HPDE6-E6E7 (cell line): Measurements from ENCODE around the gene CPEB3.

ENCODE experiments used
- DNase-seq: peaks from one replicate; pipeline ENCODE4 v3.0.0; 2011; ENCODE audit warnings: missing footprints; ENCODE audit errors: extremely low spot score

The CPEB3 gene

DNA sequence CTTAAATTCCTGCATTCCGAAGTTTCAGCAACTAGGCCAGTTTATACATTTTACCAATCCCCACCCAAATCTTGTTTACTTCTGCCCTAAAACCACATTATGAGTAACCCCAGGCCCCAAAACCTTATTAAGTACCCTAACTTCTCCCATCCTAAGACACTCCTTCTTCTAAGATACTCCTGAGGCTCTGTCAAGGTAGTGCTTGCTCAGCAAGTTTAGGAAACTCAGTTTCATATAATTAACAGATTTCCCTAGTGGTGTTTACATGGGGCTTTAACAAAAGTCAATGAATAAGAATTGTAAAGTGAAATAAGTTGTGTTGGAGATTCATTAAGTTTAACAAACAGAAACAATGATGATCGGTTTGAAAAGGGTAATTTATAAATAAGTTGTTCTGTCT lies 77.8 kb downstream of the CPEB3 start:
- DNase-seq: no peak

DNA sequence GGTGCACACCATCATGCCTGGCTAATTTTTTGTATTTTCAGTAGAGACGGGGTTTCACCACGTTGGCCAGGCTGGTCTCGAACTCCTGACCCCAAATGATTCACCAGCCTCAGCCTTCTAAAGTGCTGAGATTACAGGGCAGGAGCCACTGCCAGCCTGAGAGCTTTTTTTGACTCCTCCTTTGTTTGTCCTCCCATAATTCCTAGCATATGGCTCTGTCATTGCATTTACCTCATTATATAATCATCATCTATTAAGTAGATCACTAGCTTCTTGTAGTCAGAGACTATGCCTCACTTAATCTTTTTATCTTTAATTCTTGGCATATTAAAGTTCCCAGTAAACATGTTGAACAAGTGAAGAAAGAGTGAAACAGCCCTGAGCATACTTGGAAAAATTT lies 82.1 kb downstream of the CPEB3 start:
- DNase-seq: no peak

DNA sequence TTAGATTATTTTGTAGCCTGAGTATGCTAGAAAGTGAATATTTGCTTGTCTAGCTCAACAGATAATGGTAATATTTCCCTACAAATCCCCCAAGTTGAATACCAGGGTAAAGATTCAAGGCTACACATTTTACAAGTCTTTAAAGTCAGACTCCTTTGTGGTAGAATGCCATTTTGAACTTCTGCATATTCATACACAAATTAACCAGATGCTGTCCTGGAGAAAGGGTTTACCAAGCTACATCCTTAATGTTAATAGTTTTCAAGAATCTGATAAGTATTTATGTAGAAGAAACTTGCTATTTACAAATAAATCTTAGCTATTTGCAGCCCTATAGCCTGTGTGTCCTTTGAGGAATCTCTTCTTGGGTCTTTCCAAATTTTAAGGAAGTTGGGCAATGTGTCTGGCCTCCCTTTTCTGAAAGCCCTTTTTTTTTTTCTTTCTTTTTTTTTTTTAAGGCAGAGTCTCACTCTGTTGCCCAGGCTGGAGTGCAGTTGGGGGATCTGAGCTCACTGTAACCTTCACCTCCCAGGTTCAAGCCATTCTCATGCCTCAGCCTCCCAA lies 82.6 kb downstream of the CPEB3 start:
- DNase-seq: no peak

DNA sequence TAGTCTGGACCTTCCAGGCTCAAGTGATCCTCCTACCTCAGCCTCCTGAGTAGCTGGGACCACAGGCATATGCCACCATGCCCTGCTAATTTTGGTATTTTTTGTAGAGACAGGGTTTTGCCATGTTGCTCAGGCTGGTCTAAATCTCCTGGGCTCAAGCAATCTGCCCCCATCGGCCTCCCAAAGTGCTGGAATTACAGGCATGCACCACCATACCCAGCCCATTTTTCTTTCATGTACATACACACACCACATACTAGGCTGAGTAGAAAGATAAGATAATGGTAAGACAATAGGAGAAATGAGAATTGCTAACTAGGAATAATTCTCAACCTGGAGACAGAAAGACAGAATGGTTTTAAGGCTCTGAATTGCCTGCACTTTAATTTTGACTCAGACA lies 83.8 kb downstream of the CPEB3 start:
- DNase-seq: no peak

DNA sequence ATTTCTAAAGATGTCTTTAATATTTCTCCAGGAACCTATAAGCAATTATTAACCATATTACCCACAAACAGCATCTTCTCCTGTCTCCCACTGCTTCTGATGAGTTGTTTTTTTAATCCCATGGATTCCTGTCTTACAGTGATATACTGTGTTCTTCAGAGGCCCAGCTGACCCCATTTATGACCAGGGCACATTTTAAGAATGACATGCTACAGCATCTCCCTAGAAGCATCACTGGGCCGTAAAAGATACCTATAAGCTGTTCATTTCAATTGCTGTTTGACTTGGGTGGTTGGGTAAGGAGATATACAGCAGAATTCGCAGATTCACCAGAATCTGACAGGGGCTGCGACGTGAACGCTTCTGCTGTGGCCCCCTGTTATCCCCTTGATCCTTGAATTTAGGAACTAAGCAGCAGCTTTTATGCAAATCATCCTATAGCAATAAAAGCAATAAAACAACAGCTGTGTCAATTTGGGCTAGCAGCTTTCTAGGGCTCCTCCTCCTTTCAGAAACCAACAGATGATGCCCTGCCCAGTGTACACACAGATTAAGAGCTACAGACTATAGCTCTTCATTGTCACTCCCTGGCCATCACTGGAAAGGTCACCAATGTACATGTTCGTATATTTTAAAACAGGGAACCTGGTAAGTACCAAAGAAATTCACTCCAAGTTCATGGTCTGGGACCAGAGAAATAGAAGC lies 86.8 kb downstream of the CPEB3 start:
- no peak for DNase-seq

DNA sequence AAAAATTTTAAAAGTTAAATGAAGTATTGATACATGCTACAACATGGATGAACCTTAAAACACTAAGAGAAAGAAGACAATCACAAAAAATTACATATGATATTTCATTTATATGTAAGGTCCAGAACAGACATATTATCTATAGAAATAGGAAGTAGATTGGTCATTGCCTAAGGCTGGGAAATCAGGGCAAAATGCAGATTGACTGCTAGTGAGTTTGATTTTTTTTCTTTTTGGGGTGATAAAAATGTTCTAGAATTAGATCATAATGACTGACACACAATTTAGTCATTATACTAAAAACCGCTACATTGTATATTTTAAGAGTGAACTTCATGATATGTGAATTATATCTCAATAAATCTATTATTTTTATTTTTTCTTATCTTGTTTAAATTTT lies 88.3 kb downstream of the CPEB3 start:
- no peak for DNase-seq

DNA sequence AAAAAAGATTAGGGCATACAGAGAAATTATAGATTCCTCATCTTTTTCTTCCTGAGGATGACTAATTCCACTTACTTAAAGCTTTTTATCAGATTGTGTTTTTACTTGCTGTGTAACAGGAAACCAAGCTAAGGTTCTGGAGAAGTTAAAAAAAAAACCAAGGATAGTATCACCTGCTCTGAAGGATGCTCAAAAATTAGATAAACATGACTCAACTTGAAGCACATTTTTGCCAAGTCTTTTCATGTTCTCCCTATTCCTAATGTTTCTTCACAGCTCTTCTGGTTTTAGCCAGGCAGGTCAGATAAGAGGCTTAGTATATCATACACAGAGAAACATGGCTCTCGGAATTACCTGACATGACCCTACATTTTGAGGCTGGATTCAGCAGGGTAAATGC lies 90.3 kb downstream of the CPEB3 start:
- DNase-seq: peak; percentile 27

DNA sequence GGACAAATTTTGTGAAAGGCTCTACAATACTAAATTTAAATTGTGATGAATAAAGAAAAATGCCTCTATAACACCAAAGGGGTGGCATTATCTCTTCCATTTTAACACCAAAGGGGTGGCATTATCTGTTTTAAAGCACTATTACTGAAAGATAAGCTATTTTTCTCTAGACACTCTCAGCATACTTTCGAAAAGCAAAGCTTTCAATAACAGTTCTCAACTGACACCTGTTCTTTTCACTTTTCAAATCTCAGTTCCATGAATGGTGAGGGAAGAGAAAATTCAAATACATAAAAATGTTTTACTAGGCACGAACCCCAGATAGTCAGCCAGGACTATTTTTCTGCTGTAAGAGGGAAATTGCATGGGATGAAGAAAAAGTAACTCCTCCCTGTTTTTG lies 103.8 kb downstream of the CPEB3 start:
- DNase-seq: no peak

DNA sequence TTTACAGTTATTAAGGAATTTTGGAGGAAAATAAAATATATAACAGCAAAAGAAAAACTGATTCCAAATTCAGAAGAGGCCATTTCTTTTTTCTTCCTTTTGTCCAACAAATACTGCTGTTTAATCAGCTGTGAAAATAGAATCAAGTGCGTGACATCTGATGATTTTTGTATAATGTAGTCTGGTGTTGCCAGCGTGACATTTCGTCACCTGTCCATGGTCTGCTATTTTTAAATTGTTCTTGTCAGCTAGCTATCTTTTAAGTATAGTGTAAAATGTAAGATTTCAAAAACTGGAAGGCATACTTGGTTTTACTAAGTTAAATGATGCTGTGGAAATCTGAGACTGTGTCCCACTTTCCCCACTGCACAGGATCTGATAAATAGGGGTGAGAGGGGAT lies 105.9 kb downstream of the CPEB3 start:
- DNase-seq: no peak

DNA sequence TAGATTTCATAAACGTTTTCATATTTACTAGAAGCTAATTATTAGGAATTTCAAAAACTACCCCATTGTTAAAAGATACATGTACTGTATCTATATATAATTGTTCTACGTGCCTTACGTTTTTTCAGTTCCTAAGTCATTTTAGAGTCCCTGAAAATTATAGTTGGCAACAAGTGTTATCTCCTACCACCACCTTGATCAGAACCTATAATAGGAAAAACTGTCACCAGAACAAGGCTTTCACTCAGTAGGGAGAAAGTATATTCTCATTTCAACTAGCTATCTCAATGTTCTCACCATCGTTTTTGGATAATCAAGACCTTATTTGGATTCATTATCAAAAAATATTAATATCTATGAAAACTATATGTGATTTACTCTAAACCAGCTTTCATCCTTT lies 107.7 kb downstream of the CPEB3 start:
- no peak for DNase-seq

DNA sequence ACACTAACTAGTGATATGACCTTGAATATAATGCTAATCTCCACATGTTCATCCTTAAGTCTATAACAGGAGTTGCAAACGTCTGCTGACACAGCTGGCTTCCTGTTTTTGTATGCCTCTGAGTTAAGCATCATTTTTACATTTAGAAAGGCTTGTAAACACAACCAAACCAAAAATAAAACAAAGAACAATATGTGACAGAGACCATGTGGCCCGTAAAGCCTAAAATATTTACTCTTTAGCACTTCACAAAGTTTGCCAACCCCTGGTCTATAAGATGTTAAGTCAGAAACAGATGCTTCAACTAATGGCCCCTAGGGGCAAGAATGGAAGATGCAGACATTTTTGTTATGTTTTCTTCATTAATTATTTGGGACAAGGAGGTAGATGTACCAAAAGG lies 109.3 kb downstream of the CPEB3 start:
- DNase-seq: no peak

DNA sequence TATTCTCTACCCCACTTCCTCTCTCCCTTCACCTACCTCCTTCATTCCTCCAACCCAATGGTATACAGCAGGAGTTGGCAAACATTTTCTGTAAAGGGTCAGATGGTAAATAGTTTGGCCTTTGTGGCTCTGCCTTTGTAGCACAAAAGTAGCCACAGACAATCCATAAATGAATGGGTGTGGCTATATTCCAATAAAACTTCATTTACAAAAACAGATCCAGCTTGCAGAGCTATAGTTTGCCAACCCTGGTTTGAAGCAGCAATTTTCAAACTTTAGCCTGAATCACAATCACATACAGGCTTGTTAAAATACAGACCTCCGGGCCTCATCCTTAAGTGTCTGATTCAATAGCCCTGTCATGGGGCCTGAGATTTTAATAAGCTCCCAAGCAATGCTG lies 110.5 kb downstream of the CPEB3 start:
- DNase-seq: no peak

DNA sequence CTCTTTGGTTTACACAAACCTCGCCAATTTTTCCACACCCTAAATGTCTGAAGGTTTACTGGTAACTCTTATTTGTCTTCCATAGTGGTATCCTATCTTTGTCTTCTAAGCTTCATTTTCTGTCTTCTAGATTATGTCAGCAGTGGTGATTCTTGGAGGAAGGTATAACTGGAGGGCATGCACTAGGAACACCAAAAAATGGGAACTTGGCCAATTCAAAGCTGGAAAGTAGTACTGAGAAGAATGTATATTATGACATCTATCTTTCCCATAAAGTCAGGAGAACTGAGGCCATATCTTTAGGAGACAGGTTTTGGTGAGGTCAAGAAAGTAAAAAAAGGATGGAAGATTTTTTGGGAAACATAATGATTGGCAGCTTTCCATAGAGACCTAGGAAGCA lies 113.3 kb downstream of the CPEB3 start:
- no peak for DNase-seq

DNA sequence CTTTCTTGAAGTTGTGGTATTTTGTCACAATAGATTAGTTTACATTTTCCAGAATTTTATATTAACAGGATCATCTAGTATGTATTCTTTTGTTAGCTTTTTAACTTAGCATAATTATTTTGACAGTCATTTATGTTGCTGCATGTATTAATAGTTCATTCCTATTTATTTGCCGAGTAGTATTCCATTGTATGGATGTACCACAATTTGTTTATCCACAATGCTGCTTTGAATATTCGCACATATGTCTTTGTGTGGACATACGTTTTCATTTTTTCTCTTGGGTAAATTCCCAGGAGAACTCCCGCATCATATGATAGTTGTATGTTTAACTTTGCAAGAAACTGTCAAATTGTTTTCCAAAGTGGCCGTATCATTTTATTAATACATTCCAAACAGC lies 115.7 kb downstream of the CPEB3 start:
- no peak for DNase-seq

DNA sequence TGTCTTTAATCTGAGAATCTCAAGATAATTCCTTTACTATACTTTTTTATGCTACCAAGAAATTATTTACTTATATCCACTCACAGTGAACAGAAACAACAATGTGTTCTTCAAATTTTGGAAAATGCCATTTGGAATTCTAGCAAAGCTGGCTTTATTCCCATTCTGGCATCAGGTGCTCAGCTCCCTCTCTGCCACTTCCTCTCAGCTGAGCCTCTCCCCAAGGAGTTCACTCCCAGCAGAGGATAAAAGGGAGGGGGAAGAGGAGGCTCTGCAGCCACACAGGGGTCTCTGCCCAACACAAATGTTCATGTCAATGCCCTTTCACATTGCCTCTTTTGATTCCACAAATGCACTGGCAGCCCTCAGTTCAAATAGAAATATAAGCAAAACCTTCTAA lies 116.9 kb downstream of the CPEB3 start:
- DNase-seq: no peak

DNA sequence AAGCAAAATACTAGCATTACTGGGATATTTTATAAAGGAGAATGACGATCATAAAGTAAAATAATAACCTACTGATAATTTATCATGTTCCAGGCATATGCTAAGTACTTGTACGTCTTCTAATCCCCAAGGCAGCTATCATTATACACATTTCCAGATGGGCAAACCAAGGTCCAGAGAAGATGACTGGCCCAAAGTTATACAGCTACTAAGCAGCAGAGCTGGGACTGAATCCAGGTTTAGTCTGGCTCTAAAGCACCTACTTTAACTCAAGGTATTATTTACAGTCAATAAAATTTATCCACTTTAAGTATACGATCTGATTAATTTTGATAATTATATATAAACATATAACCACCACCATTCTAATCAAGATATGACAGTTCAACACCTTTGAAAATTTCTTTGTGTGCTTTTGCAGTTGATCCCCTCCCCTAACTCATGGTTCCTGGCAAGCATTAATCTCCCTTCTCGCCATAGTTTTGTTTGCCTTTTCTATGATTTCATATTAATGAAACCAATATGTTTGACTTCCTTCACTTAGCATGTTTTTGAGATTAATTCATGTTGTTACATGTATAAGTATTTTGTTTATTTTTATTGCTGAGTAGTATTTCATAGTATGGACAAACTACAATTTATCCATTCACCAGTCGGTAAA lies 126.7 kb downstream of the CPEB3 start:
- no peak for DNase-seq

DNA sequence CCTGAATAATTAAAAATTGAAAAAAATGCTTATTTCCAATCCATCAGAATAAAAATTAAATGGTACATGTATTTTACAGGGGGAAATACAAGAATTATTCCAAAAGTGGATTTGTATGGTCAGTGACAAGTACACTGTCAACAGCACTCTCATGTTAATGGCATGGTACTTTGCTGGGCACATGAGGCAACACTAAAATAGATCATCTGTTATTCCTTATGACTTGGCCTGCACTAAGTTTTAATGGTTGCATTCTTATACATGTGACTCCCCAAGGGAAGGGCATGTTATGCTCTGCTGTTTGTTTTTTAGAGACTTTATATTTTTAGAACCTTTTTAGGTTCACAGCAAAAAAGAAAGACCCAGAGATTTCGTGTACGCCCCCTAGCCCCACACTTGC lies 128.3 kb downstream of the CPEB3 start:
- DNase-seq: no peak

DNA sequence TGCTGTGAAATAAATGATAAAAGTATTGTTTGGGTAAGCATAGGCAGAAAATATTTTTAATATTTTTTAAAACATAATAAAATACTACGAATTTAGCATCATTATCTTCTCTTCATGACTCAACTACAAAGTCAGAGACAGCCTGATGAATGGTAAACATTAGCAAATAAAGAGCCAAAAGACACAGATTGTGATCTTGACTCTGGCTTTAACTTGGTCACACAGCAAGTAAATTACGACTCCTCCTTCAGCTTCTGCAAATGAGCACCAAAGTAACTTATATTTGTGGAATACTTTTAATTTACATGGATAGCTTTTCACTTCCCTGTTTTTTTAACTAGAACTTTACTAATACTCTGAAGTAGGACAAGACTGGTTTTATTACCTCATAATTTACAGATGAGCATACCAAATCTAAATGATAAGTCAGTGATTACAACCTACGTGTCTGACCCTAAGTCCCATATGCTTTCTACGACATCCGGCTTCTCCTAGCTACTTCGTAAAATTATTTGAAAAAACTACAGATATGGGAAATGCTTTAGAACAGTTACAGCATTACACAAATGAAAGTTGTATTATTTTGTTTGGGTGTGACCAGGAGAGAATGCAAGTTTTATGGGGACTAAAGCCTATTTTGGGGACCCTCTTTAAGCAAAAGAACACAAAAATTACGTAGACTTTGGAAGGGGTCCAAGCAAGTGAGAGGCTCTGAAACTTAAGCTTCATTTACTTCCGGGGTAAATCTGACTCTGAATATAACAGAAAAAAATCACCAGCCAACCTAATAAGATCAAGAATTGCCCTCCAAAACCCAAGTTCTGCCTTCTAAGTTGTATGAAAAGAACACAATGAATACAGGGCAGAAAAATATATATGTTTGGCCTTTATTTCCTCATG lies 133.8 kb downstream of the CPEB3 start:
- DNase-seq: no peak

DNA sequence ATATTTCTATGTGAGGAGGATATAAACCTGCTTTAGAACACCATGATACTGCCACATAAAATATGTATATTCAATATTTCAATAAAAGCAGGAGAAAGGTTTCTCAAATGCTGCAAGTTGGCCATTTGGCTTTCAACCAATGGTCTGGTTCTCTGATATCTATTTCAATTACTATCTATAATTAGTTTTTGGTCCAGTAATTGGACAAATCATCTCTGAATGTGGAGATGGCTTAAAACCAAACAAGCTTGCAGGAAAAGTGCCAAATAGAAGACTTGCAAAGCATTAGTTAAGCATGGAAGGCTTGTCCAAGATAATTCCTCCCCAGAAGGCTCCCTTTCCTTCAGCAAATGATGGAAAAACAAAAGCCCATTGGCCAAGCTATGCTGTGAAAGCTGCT lies 140.1 kb downstream of the CPEB3 start:
- DNase-seq: no peak

DNA sequence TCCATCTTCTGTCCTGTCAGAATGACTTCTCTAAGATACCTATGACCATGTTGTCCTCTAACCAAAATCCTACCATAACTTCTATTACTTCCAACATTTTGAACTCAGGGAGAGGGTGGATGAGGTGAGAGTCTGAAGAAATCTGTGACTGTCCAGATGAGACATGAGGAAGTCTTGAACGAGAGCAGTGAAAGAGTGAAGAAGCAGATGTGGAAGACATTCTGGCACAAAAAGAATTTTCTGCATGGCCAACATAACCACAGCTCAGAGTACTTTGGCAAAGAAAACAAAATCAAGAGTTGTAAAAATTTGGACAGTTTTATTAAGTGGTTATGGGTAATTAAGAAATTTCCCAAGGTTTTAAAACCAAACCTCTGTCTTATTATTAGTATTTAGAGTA lies 141.6 kb downstream of the CPEB3 start:
- no peak for DNase-seq

DNA sequence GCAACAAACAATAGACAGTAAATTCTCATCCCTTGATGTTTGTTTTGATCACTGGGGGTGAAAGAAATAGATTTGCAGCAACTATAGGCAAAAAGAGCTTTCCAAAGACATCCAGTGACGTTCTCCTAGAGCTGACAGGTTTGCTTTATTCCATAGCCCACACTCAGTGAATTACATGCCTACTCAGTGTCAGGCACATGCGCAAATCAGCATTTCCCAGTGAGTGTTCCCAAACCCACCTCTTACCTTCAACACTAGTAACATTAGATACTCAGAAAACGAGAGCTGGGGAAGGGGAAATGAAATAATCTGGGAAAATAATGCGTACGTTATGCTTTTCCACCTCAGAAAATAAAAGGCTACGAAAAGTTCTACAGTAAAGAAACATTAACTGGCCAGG lies 144.1 kb downstream of the CPEB3 start:
- DNase-seq: no peak

DNA sequence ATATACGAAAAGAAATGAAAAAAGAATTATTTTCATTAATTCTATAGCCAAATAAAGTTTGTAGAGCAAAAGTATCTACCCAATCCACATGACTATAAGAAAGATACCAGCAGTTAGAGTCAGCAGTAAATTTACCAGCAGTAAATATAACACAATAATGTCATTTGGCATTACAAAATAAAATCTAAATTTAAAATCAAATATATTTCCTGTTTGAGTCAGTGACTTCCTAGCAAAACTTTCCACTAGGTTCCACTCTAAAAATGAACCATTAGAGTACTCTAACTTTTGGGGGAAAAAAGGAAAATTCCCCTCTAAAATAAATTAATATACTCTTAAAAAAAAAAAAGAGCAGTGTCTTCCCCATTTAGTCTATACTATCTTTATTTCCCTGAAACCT lies 144.8 kb downstream of the CPEB3 start:
- no peak for DNase-seq

DNA sequence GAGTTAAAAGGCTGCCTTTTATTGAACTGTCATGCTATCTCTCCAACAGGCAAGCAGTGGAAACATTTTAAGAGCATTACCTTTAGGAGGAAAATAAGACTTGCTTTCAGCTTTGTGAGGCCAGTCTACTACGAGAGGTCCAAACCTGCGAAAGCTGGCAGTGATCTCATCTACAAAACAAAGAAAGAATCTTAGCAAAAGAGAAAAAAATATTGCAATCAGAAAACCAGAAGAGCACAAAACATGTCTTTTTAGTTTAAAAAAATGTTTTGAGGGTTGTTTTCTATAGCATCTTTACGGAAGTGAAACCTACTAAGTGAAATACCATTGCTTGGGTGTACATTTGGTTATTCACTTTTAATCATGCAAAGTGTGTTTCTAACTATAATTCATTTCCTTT lies 147.9 kb downstream of the CPEB3 start:
- no peak for DNase-seq
